Thoracic aorta (tissue), 2 donors: ENCODE measurements around the gene VIPR2. TPM values are rescaled to one million over a fixed set of nuclear protein-coding genes. Genes with fewer than 3 reads are reported as not detected.

Source experiments
- ATAC-seq: fragments of 150-250 bp; one replicate; pipeline ENCODE4 v1.8.0; 2017; ENCODE audit warnings: low read depth; ENCODE audit not compliant: insufficient number of reproducible peaks, low FRiP score
- DNase-seq: peaks from one replicate; pipeline ENCODE4 v3.0.0-alpha.2; 2020; ENCODE audit warnings: low spot score
- H3K27ac ChIP-seq, 2 donors: fragments of 200-600 bp; sonication (generic); 1 replicate in 1 of 2; 2 replicates in 1 of 2; pipeline ENCODE4 v1.5.1; 2016; ENCODE audit warnings: mild to moderate bottlenecking in 2 of 2, moderate library complexity in 2 of 2
- H3K27me3 ChIP-seq: fragments of 200-600 bp; sonication (generic); replicated peaks from 2 replicates; pipeline ENCODE4 v1.6.0; 2016; ENCODE audit warnings: mild to moderate bottlenecking; ENCODE audit not compliant: insufficient read depth
- H3K36me3 ChIP-seq: fragments of 200-600 bp; sonication (generic); one replicate; pipeline ENCODE4 v1.5.1; 2016
- H3K4me1 ChIP-seq, 2 donors: fragments of 200-600 bp; sonication (generic); 1 replicate in 1 of 2; 2 replicates in 1 of 2; pipeline versions ENCODE4 v1.5.1 to v1.6.0; 2016; ENCODE audit warnings: low read depth in 2 of 2, mild to moderate bottlenecking in 1 of 2; ENCODE audit not compliant: control insufficient read depth in 1 of 2
- H3K4me3 ChIP-seq: fragments of 200-600 bp; sonication (generic); 2 replicates; pipeline ENCODE4 v1.5.1; 2016; ENCODE audit warnings: mild to moderate bottlenecking
- H3K9me3 ChIP-seq: fragments of 200-600 bp; sonication (generic); 2 replicates; pipeline ENCODE4 v1.5.1; 2016
- total RNA-seq, 2 donors: library from RNA; depleted of rRNA; stranded (reverse); fragments of >200 nt; gene quantifications; one replicate each; pipeline versions ENCODE4 v1.1.0 to v1.2.3, GENCODE V29; 2016
- TF ChIP-seq, protein P1 (sequence below): fragments of 200-600 bp; sonication (generic); IDR thresholded peaks from one replicate; pipeline ENCODE4 v1.5.1; 2019; ENCODE audit warnings: antibody characterized with exemption

The VIPR2 gene
- total RNA-seq, 2 donors from 2014 or later, result 18.3 to 29.5 TPM

- H3K4me3 ChIP-seq, result no peak overlapping the region
- H3K27ac ChIP-seq, result peak overlapping the region; percentile 1 to 73
- ATAC-seq (no peak), DNase-seq (no peak)
- TF ChIP-seq, protein P1, sequence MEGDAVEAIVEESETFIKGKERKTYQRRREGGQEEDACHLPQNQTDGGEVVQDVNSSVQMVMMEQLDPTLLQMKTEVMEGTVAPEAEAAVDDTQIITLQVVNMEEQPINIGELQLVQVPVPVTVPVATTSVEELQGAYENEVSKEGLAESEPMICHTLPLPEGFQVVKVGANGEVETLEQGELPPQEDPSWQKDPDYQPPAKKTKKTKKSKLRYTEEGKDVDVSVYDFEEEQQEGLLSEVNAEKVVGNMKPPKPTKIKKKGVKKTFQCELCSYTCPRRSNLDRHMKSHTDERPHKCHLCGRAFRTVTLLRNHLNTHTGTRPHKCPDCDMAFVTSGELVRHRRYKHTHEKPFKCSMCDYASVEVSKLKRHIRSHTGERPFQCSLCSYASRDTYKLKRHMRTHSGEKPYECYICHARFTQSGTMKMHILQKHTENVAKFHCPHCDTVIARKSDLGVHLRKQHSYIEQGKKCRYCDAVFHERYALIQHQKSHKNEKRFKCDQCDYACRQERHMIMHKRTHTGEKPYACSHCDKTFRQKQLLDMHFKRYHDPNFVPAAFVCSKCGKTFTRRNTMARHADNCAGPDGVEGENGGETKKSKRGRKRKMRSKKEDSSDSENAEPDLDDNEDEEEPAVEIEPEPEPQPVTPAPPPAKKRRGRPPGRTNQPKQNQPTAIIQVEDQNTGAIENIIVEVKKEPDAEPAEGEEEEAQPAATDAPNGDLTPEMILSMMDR, result no peak
- peaks cover 31 to 54% of the 10 kb centered on the region in 2 donors for H3K4me1 ChIP-seq
- H3K9me3 ChIP-seq, result no peaks in the 10 kb centered on the region
- no peaks in the 10 kb centered on the region for H3K36me3 ChIP-seq
- H3K27me3 ChIP-seq, result no peaks in the 10 kb centered on the region
Observed at GRCh38 chr7:159105832-159106811, 38.5 kb downstream of the VIPR2 start.

GRCh38 chr7:159105066-159105780 is 39.4 kb downstream of the VIPR2 start:
- DNase-seq, result no peak
- TF ChIP-seq, protein P1, result no peak
- Histone ChIP-seq H3K4me3 (no peak overlapping the region), H3K36me3 (no peaks in the 10 kb centered on the region), H3K9me3 (no peaks in the 10 kb centered on the region), H3K27ac (peak overlapping the region in 1 of 2 donors; percentile 71), H3K4me1 (peaks cover 31 to 56% of the 10 kb centered on the region in 2 donors), H3K27me3 (no peaks in the 10 kb centered on the region)
- ATAC-seq, result no peak

DNA sequence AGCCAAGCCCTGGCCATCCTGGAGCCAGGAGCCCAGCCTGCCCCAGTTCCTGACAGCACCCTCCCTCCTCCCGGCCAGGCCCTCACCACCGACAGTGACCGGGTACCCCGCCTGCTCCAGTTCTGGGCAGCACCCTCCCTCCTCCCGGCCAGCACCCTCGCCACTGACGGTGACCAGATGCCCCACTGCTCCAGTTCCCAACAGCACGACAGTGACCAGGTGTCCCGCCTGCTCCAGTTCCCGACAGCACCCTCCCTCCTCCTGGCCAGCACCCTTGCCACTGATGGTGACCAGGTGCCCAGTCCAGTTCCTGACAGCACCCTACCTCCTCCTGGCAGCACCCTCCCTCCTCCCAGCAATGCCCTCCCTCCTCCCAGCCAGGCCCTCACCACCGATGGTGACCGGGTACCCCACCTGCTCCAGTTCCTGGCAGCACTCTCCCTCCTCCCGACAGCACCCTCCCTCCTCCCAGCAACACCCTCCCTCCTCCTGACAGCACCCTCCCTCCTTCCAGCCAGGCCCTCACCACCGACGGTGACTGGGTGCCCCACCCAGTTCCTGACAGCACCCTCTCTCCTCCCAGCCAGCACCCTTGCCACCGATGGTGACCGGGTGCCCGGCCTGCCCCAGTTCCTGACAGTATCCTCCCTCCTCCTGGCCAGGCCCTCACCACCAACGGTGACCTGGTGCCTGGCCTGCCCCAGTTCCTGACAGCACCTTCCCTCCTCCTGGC is 40.3 kb downstream of the VIPR2 start:
- Histone ChIP-seq H3K27me3 (no peaks in the 10 kb centered on the region), H3K36me3 (no peaks in the 10 kb centered on the region), H3K4me1 (peaks cover 31 to 58% of the 10 kb centered on the region in 2 donors), H3K4me3 (peak overlapping the region; percentile 34), H3K27ac (peak overlapping the region; percentile 69 to 71), H3K9me3 (no peaks in the 10 kb centered on the region)
- ATAC-seq, result peak; percentile 45
- TF ChIP-seq, protein P1, result no peak
- no peak for DNase-seq

DNA sequence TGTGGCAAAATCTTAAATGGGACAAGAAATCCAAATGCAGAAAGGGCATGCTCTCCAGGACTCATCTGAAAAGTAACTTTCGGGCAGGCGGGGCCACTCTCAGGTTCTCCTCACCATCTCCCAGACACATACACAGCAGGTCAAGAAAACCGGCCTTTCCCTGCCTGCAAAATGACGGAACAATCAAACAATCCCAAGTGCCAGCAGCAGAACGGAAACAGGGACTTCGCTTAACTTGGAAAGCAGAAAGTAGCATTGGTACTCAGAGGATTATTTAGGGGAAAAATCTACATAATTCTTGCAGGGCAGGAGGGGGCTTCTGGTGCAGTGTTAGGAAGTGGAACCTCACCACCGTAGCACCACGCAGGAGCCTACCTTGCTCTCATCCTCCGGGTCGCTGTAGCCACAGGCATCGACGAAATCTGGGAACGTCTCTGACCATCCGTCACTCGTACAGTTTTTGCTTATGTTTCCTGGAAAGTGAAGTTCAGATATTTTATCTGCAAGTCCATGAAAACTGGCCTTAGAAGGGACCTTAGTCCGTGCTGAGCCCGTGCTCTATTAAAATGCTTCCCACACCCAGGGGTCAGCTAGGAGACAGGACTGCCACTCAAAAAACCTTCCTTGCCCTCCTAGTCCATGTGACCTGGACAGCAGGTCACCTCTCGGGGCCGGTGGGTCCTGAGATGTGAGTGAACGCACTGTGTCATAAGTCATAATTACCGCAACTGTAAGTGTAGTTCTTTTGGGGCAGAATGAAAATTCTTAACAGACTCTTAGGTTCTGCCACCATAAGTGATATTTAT is 41.1 kb downstream of the VIPR2 start:
- TF ChIP-seq, protein P1, result no peak
- peak overlapping the region; percentile 34 for H3K4me3 ChIP-seq
- ATAC-seq, result no peak
- H3K36me3 ChIP-seq, result no peaks in the 10 kb centered on the region
- H3K27ac ChIP-seq, result peak overlapping the region; percentile 69 to 71
- H3K4me1 ChIP-seq, result peaks cover 27 to 59% of the 10 kb centered on the region in 2 donors
- H3K9me3 ChIP-seq, result no peaks in the 10 kb centered on the region
- no peaks in the 10 kb centered on the region for H3K27me3 ChIP-seq
- no peak for DNase-seq
